ENCODE data around the gene HLTF.
A peak's percentile ranks its signal among the peaks of the same experiment; 100 is the strongest.

Gene HLTF, protein sequence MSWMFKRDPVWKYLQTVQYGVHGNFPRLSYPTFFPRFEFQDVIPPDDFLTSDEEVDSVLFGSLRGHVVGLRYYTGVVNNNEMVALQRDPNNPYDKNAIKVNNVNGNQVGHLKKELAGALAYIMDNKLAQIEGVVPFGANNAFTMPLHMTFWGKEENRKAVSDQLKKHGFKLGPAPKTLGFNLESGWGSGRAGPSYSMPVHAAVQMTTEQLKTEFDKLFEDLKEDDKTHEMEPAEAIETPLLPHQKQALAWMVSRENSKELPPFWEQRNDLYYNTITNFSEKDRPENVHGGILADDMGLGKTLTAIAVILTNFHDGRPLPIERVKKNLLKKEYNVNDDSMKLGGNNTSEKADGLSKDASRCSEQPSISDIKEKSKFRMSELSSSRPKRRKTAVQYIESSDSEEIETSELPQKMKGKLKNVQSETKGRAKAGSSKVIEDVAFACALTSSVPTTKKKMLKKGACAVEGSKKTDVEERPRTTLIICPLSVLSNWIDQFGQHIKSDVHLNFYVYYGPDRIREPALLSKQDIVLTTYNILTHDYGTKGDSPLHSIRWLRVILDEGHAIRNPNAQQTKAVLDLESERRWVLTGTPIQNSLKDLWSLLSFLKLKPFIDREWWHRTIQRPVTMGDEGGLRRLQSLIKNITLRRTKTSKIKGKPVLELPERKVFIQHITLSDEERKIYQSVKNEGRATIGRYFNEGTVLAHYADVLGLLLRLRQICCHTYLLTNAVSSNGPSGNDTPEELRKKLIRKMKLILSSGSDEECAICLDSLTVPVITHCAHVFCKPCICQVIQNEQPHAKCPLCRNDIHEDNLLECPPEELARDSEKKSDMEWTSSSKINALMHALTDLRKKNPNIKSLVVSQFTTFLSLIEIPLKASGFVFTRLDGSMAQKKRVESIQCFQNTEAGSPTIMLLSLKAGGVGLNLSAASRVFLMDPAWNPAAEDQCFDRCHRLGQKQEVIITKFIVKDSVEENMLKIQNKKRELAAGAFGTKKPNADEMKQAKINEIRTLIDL

DNA sequence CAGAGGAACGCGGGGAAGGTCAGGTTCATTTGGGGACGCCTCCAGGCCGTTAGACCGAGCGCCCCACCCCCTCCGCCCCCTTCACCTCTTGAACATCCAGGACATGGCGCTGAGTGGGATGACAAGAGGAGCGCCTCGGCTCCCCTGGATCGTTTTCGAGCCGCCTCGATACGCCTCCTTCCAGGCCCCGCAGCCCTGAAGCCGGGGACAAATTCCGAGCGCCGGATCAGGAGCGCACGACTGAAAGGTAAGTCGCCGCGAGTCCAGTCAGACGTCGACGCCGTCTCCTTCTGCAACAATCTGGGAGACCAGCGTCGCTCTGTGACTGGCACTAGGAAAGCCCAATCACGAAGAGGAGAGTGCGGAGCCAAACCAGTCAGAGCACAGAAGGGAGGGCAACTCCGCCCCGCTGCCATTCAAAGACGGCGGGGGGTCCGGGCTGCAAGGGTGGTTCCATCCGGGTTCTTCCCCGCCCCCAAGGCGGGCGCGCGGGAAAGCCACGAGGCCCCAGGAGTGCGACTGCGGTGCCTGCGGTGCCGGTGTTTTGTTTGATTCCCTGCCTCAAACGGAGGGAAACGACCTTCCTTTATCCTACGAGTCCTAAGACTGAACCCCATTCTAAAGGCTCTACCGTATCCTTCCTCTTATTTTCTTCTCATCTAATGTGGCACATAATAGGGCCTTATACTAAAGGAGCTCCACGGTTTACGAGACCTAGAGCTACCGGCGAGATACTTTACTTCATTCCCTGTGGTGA is at the start of gene HLTF:
HLTF (minus strand) TSS at position 302 of the 757 bp plus-strand sequence; CDS start at position 105, 197 bp downstream.
- DNase-seq (ENCODE audit: insufficient read length, low spot score) (peak; percentile 83), FAIRE-seq (no peak)
- TF ChIP-seq, protein P1, sequence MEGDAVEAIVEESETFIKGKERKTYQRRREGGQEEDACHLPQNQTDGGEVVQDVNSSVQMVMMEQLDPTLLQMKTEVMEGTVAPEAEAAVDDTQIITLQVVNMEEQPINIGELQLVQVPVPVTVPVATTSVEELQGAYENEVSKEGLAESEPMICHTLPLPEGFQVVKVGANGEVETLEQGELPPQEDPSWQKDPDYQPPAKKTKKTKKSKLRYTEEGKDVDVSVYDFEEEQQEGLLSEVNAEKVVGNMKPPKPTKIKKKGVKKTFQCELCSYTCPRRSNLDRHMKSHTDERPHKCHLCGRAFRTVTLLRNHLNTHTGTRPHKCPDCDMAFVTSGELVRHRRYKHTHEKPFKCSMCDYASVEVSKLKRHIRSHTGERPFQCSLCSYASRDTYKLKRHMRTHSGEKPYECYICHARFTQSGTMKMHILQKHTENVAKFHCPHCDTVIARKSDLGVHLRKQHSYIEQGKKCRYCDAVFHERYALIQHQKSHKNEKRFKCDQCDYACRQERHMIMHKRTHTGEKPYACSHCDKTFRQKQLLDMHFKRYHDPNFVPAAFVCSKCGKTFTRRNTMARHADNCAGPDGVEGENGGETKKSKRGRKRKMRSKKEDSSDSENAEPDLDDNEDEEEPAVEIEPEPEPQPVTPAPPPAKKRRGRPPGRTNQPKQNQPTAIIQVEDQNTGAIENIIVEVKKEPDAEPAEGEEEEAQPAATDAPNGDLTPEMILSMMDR (IDR thresholded peaks at IDR 0.05; ENCODE audit: insufficient read depth, missing control alignments), result no peak

DNA sequence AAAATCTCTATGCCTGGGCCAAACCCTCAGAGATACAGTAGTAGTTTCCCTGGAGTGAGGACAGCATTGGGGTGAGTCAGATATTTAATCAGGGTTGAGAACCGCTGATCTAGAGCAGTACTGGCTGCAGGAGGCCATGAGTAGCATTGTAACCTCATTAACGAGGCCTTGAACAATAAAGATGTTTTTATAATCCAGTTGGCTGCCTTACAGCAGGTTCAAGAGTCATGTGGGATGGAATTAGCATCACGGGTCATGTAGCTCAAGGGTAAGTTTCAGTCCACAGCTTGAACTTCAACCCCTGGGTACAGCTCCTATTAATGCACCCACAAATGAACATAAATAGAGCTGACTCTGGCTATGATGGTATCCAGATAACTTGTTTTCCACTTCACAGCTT is 48.2 kb upstream of the HLTF start:
- no peak for DNase-seq (ENCODE audit: insufficient read length, low spot score)
- no peak for FAIRE-seq
- TF ChIP-seq, protein P1 (IDR thresholded peaks at IDR 0.05; ENCODE audit: insufficient read depth, missing control alignments), result no peak

DNA sequence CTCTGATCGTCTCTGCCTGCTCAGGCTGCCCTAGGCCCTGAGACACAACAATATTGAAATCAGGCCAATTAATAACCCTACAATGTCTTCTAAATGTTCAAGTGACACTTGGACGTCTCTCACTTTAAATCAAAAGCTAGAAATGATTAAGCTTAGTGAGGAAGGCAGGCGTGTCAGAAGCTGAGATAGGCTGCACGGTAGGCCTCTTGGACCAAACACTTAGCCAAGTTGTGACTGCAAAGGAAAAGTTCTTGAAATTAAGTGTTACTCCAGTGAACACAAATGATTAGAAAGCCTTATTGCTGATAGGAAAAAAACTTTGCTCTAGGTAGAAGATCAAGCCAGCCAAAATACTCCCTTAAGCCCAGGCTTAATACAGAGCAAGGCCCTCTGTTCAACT is 45.3 kb upstream of the HLTF start:
- no peak for FAIRE-seq
- DNase-seq (ENCODE audit: insufficient read length, low spot score), result no peak
- TF ChIP-seq, protein P1 (IDR thresholded peaks at IDR 0.05; ENCODE audit: insufficient read depth, missing control alignments), result no peak

DNA sequence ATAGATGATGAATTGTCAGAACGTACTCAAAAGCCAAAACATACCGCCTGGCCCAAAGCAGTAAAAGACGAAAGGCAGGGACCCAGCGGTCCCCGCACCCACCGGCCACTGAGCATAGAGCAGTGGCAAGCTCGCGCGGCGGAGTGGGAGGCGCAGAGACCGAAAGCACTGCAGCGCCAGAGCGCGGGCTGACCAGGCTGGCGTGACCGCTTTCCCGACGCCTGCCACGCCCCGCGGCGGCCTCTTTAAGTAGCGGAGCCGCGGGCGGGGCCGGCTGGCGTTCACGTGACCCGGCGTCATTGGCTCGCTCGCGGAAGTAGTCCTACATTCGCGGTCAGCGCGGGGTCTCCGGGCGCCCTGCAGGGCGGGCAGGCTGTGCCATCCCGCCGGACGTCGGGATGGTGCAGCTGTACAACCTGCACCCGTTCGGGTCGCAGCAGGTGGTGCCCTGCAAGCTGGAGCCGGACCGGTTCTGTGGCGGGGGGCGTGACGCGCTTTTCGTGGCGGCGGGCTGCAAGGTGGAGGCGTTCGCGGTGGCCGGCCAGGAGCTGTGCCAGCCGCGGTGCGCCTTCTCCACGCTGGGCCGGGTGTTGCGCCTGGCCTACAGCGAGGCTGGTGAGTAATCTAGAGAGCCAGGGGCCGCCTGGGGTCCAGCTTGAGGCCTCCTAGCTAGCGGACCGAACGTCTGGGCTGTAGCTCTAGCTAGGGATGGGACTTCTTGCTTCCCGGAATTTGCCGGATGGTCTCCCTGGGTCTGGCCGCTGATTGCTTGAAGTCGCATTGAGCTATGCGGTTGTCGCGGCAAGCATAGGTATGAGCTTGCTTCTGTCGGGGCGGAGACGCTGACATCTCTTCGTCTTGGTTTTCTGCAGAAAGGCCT is 43.2 kb upstream of the HLTF start, which contains the start of gene HPS3:
HPS3 (plus strand) TSS at position 313 of the 880 bp plus-strand sequence; CDS start at position 399, 86 bp downstream.
- no peak for FAIRE-seq
- TF ChIP-seq, protein P1 (IDR thresholded peaks at IDR 0.05; ENCODE audit: insufficient read depth, missing control alignments), result no peak
- DNase-seq (ENCODE audit: insufficient read length, low spot score), result peak; percentile 64

DNA sequence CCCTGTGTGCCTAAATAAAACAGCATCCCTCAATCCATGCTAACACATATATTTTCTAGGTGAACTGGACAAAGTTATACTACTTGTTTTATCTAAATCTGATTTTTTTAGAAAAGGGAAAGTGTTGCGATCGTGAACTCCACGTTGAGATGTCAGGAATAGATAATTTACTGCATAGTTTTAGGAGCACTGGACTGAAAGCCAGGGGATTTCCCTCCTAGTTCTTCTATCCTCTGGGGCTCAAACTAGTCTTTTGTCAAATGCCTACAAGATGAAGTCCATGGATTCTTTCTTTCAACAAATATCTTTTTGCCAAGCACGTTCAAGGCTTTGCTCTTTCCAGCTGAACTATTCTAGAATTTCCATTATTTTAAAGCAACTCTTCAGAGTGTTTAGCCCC is 42.5 kb upstream of the HLTF start:
- TF ChIP-seq, protein P1 (IDR thresholded peaks at IDR 0.05; ENCODE audit: insufficient read depth, missing control alignments), result no peak
- FAIRE-seq (no peak), DNase-seq (ENCODE audit: insufficient read length, low spot score) (no peak)
